ENCODE data around the gene PLA2G5.
"Not testable (repeated sequence)": the region's sequence is repeated elsewhere in the genome, so short reads cannot be mapped to it uniquely, and the experiment has no call there.

The PLA2G5 gene

DNA sequence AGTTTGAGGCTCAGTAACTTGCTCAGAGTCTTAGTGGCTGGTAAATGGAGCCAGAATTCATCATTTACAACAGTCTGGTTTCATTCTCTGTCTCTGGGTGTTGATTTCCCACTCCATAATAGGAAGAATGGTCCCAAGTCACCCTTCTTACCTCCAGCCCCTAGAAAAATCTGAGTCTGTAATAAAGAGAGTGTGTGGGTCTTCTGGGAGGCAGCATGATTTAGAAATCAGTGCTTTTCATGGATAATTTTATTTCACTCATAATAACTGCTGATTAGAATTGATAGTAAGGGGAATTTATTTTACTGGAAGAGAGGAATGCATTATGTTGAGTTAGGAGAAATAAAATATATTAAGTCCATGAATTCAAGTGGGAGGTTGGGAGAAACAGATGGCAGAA lies 47.2 kb downstream of the PLA2G5 start:
- no peak for DNase-seq (ENCODE audit: low spot score)

DNA sequence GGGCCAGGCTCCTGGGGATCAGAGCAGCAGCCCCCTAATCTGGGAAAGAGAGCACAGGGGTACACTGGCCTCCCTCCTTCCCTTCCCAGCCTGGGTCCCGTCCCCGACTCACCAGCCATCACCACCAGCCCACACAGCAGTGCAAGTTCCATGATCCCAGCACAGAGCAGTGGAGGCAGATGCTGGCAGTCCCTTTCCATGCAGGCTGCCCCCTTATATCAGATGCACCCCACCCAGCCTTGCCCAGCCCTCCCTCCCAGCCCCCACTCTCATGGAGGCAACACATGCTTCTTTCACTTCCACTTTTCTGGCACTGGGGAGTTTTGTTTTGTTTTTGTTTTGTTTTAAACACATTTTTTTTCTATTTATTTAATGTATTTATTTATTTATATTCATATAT lies 49.4 kb downstream of the PLA2G5 start, which contains the start of gene PLA2G2D:
Gene PLA2G2D, minus strand, starts transcription at position 190 of the 400 bp plus-strand sequence. Its CDS starts 38 bp downstream, at position 152.
- DNase-seq (ENCODE audit: low spot score) = no peak

- no peak for DNase-seq (ENCODE audit: low spot score)
These were observed 50.8 kb downstream of the PLA2G5 start for GRCh38 chr1:20120796-20121195.

- DNase-seq (ENCODE audit: low spot score) = no peak
These were observed 53.9 kb downstream of the PLA2G5 start for GRCh38 chr1:20123722-20124455.

GRCh38 chr1:20124456-20125057 lies 54.6 kb downstream of the PLA2G5 start:
- no peak for DNase-seq (ENCODE audit: low spot score)

DNA sequence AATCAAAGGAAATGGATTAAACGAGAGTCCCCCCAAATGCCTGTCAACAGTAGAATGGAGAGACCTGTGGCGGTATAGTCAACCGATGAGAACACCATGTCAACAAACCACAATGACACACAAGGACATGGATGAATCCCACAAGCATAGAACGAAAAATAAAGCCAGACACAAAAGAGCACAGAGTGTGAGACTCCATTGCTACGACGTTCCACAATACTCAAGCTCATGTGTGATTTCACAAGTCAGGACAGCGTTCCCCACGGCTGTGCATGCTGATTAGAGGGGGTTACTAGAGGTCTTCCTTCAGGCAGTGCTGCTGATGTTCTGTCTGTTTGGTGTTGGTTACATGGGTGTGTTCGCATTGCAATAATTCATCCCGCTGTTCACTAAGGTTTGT lies 55.1 kb downstream of the PLA2G5 start:
- no peak for DNase-seq (ENCODE audit: low spot score)

- DNase-seq (ENCODE audit: low spot score) = no peak
These were observed 56.2 kb downstream of the PLA2G5 start for GRCh38 chr1:20126041-20126805.

GRCh38 chr1:20126806-20127440 lies 56.9 kb downstream of the PLA2G5 start:
- no peak for DNase-seq (ENCODE audit: low spot score)

DNA sequence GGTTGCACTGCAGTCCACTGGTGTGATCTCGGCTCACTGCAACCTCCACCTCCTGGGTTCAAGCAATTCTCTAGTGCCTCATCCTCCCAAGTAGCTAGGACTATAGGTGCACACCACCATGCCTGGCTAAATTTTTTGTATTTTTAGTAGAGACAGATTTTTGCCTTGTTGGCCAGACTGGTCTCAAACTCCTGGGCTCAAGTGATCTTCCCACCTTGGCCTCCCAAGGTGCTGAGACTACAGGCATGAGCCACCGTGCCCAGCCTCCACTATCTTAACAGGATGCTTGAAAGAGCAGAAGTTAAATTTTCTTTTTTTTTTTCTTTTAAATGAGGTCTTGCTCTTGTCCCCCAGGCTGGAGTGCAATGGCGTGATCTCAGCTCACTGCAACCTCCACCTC lies 60.5 kb downstream of the PLA2G5 start:
- DNase-seq (ENCODE audit: low spot score) = not testable (repeated sequence)

- DNase-seq (ENCODE audit: low spot score) = no peak
These were observed 65.0 kb downstream of the PLA2G5 start for GRCh38 chr1:20134995-20135394.

GRCh38 chr1:20136249-20136648 lies 66.3 kb downstream of the PLA2G5 start:
- no peak for DNase-seq (ENCODE audit: low spot score)

DNA sequence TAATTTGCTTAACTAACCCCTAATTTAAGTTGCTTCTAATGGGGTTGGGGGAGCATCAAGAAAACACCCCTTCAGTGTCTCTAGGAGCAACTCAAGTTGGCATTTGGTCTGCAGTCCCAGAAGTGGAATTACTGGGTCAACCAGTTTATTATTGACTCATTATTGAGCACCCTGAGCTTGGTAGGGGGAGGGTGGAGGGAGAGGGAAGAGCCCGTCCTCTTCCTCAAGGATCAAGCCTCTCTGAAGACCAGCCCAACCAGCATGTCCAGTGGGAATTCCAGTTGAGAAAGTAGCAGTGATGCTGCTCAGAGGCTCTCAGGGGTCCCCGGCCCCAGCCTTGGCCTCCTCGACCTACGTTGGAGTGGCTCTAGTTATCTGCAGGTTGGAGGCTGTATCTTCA lies 67.1 kb downstream of the PLA2G5 start:
- no peak for DNase-seq (ENCODE audit: low spot score)

- no peak for DNase-seq (ENCODE audit: low spot score)
These were observed 67.6 kb downstream of the PLA2G5 start for GRCh38 chr1:20137604-20138003.

- DNase-seq (ENCODE audit: low spot score) = no peak
These were observed 68.4 kb downstream of the PLA2G5 start for GRCh38 chr1:20138346-20138745.

DNA sequence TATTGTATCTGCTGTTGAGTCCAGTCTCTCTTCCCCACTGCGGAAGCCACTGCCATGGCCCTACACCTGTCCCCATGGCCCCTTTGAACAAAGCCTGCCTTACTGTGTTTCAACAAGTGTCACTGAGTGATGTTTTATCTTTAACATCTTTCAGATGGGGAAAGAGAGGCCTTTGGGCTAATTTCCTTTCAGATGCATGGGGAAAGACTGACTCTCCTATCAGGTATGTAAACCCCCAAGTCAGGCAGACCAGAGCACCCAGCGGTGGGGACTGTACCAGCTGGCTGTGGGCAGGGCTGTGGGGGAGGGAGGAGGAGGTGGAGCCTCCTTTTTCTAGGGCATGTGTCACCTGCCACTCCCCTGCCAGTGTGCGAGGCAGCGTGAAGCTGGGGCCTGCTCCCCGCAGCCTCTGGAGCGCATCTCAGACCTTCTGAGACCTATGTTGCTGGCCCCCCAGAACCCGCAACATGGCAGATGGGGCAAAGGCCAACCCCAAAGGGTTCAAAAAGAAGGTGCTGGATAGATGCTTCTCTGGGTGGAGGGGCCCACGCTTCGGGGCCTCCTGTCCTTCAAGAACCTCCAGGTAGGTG lies 69.1 kb downstream of the PLA2G5 start, which contains the start of gene PLA2G2F:
Gene PLA2G2F, plus strand, starts transcription at position 363 of the 590 bp plus-strand sequence. Its CDS starts 105 bp downstream, at position 468.
- DNase-seq (ENCODE audit: low spot score) = no peak

DNA sequence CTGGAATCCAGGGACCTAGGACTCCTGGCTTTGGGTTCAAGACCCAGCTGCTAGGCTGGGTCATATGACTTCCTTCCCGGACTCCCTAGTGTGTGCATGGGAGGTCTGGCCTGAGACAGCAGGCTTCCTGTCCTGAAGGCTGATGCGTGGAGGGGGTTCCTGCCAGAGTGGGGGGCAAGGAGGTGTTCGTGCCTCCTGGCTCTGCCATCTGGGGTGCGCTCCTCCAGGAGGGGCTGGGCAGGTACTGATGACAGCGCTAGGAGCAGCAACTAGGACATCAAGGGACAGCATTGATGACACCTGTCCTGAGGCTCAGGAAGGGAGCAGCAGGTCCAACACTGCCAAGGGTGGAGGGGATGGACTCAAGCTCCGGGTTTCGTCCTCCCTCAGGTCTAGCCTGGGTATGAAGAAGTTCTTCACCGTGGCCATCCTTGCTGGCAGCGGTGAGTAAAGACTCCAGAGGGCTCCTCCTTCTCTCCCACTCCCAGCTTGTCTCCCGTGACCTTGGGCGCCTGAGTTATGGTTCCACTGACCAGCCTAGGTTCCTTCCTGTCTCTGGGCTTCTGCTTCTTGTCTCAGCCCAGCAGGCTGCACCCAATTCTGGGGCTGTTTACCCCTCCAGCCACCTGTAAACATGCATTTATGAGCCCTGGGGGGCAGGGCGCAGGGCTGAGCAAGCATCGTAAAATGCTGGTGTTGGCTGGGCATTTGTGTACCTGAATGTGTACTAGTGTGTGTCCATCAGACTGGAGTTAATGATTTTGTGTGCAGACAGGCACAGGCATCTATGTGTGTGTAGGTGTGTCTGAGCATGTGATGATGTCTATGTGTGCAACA lies 70.0 kb downstream of the PLA2G5 start:
- no peak for DNase-seq (ENCODE audit: low spot score)

- DNase-seq (ENCODE audit: low spot score) = no peak
These were observed 71.0 kb downstream of the PLA2G5 start for GRCh38 chr1:20141001-20141400.

GRCh38 chr1:20141466-20141865 lies 71.5 kb downstream of the PLA2G5 start:
- no peak for DNase-seq (ENCODE audit: low spot score)

All from hepatic stellate cell (primary cell).